ENCODE measurements around the gene IGF2BP1.

Gene IGF2BP1

GRCh38 chr17:48997103-48997826 lies at the start of gene IGF2BP1:
TSS of gene IGF2BP1 (plus strand) at chr17:48997385. CDS start at chr17:48997746, 361 bp downstream.
- H3K4me3 ChIP-seq (ENCODE audit: low read depth, low read length), result peak within 1 kb of the TSS; percentile 96

DNA sequence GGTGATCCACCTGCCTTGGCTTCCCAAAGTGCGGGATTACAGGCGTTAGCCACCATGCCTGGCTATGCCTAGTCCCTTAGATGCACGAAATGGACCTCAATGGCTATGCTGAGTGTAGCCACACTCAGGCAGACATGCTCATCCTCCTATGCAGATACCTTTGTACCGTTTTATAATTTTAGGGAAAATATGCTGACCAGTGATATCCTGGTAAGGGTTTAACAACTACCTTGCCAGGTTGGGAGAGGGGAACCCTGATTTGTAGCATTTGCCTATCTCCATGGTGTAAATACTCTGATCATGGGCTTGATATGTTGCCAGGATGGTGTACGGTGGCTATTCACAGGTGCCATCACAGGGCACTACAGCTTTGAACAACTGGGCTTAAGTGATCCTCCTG lies 45.6 kb upstream of the IGF2BP1 start:
- no peak overlapping the region for H3K4me3 ChIP-seq (ENCODE audit: low read depth, low read length)

- H3K4me3 ChIP-seq (ENCODE audit: low read depth, low read length), result no peak overlapping the region
Observed at GRCh38 chr17:48952904-48953303, 44.3 kb upstream of the IGF2BP1 start.

DNA sequence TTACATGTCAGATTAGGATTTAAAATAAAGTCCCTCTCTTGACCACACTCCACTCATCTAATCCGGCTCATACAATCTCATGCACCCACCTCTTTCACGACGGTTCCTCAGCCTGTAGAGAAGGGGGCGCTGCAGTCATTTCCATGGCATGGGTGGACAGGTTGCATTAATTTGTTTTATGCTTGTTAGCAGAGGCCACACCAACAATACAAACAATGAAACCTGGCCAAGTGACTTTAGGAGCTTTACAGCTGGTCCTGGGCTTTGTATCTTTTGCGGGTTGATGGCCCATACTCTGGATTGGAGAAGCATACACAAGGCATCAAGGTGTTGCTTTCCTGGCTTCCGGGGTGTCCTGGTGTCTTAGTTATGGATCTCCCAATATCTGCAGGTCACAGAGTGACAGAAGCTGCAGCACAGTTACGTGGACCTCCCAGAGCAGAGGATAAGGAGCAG lies 42.9 kb upstream of the IGF2BP1 start:
- no peak overlapping the region for H3K4me3 ChIP-seq (ENCODE audit: low read depth, low read length)

DNA sequence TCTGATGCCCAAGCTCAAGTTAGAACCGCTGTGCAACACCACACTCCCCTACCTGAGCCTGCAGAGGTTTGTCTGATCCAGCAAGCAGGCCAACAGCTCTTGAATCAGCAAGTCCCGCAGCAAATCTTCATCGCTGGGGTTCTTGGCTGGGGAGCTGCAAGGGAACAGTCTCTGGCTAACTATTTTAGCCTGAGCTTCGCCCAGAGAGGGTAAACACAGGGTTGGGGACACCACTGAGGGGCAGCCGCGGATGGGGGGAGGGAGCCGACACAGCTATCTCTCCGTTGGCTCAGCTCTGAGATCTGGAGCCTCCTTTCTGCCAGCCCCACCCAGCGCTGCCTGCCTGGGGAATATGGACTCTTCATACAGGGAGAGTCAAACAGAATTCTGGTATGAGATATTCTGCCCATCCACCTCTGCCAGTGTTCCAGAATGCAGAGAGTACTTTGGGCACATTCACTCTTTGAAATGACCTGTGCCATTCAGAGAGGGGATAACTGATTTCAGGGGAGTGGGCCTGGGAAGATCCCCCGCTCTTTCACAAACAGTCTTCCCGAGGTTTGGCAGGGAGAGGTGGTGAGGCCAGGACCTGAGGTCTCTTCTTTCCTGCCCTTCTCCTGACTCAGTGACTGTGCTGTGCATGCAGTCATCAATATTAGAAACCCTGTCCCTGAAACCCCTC lies 36.2 kb upstream of the IGF2BP1 start:
- no peak overlapping the region for H3K4me3 ChIP-seq (ENCODE audit: low read depth, low read length)

- H3K4me3 ChIP-seq (ENCODE audit: low read depth, low read length), result no peak overlapping the region
Observed at GRCh38 chr17:48961516-48962233, 35.5 kb upstream of the IGF2BP1 start.

DNA sequence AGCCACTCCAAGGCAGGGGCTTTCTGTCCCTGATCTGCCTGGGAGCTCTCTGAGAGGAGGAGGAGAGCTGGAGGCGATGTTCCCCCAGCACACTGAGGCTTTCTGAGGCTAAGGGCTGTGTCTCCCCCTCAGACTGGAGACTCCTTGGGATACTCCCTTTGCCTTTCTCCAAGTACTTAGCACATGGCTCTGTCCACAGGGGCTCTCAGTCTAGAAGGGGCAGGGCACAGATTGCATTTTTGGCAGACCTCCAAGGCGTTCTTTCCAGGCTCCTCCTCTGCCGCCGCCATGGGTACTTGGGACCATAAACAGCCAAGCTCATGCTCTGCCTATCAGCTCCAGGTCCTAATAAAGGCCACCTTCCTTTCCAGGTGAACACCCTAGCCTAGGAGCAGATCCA lies 27.0 kb upstream of the IGF2BP1 start:
- no peak overlapping the region for H3K4me3 ChIP-seq (ENCODE audit: low read depth, low read length)

DNA sequence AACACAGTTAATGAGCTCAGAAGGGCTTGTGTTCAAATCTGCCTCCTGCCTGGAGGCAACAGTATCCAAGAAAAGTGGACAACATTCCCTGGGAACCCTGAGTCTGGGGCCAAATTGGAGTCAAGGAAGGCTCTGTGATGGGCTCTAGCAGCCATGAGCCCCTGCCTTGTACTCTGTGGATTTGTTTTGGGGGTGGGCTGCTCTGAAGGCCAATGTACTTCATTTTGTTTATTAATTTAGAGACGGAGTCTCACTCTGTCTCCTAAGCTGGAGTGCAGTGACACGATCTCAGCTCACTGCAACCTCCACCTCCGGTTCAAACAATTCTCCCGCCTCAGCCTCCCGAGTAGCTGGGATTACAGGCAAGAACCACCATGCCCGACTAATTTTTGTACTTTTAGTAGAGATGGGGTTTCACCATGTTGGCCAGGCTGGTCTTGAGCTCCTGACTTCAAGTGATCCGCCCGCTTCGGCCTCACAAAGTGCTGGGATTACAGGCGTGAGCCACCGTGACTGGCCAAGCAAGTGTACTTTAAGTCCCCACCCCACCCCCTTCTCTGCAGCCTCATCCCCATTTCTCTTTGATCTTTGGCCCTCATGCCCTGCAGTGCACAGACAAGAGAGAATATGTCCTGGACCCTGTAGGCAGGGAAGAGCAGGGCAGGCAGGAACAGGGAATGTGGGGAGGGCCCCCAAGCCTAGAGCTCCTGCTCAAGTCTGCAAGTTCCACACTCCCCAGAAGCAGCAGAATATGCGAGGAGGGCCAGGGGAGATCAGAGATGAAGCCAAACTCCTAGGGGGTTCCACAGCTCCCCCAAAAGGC lies 26.1 kb upstream of the IGF2BP1 start:
- H3K4me3 ChIP-seq (ENCODE audit: low read depth, low read length), result no peak overlapping the region

- no peak overlapping the region for H3K4me3 ChIP-seq (ENCODE audit: low read depth, low read length)
Observed at GRCh38 chr17:48972749-48973097, 24.5 kb upstream of the IGF2BP1 start.

DNA sequence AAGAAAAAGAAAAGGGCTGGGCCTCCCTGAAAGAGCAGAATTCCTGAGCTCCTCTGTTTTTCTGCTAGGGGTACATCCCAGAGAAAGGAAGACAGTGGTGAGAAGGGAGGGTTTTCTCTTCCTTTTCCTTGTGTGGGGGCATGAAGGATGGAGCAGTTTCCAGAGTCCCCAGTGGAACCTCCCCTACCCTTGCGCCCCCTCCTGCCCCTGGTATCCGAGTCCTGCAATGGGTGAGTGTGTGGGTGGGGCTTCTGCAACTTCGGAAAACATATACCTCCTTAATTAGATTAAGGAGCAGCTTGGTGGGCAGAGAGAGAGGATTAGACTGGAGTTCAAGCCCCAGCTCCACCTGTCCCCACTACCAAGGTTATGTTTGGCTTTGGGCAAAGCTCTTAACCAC lies 23.4 kb upstream of the IGF2BP1 start:
- H3K4me3 ChIP-seq (ENCODE audit: low read depth, low read length), result no peak overlapping the region

GRCh38 chr17:48981927-48982539 lies 15.2 kb upstream of the IGF2BP1 start:
- no peak overlapping the region for H3K4me3 ChIP-seq (ENCODE audit: low read depth, low read length)

- H3K4me3 ChIP-seq (ENCODE audit: low read depth, low read length), result no peak overlapping the region
Observed at GRCh38 chr17:48985436-48986245, 11.5 kb upstream of the IGF2BP1 start.

- no peak overlapping the region for H3K4me3 ChIP-seq (ENCODE audit: low read depth, low read length)
Observed at GRCh38 chr17:48989100-48989499, 8.1 kb upstream of the IGF2BP1 start.

DNA sequence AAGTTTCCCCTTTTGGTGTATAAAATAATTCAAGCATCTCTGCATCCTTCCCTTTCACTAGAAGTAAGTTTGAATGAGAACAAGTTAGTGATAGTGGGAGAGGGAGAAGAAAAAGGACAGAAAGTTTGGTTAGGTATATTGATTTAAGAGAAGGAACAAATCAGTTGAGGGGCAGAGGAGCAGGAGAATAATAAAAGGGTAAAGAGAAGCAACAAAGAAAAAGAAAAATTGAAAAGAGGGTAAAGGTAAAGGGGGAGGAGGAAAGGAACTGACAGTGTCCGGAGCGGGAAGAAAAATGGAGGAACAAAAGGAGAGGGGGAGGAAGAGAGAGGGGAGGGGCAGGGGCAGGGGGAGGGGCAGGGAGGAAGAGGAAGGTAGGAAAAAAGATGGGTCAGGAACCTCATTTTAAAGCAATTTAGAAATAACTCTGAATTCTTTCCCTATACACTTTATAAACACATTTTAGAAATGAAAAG lies 6.3 kb upstream of the IGF2BP1 start:
- H3K4me3 ChIP-seq (ENCODE audit: low read depth, low read length), result no peak overlapping the region

GRCh38 chr17:48992444-48992843 lies 4.7 kb upstream of the IGF2BP1 start:
- no peak overlapping the region for H3K4me3 ChIP-seq (ENCODE audit: low read depth, low read length)

DNA sequence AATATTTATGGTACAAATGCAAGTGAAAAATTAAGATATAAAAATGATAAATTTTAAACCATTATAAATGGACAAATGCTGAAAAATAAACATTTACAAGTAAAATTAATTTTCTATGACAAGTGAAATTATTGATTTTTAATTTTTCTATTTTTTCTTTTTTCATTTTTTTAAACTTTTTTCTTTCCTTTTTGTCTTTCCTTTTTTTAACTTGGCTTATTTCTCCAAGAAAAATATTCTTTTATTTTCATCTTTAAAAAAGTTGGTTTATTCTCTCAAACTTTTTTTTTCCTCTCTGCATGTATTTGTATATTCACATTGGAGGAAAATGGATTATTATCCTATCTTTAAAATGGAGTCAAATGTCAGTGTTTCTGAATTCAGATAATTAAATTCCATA lies 3.9 kb upstream of the IGF2BP1 start:
- no peak overlapping the region for H3K4me3 ChIP-seq (ENCODE audit: low read depth, low read length)

DNA sequence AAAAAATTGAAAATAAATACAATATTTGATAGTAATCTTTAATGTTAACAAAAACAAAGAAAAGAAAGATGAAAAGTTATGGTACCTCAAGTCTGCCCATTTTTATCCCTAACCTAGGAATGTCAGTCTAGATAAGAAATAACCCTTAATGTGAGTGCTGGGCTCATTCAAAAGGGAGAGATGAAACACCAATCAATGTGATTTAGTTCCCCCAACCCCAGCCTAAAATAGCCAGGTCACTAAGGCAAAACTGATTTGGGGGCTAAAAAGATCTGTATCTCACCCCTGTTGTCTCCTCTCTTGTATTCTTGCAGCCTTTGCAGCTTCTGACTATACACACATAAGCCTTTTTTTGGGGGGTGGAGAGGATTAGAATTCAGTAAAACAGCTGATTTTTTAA lies 3.2 kb upstream of the IGF2BP1 start:
- H3K4me3 ChIP-seq (ENCODE audit: low read depth, low read length), result no peak overlapping the region

DNA sequence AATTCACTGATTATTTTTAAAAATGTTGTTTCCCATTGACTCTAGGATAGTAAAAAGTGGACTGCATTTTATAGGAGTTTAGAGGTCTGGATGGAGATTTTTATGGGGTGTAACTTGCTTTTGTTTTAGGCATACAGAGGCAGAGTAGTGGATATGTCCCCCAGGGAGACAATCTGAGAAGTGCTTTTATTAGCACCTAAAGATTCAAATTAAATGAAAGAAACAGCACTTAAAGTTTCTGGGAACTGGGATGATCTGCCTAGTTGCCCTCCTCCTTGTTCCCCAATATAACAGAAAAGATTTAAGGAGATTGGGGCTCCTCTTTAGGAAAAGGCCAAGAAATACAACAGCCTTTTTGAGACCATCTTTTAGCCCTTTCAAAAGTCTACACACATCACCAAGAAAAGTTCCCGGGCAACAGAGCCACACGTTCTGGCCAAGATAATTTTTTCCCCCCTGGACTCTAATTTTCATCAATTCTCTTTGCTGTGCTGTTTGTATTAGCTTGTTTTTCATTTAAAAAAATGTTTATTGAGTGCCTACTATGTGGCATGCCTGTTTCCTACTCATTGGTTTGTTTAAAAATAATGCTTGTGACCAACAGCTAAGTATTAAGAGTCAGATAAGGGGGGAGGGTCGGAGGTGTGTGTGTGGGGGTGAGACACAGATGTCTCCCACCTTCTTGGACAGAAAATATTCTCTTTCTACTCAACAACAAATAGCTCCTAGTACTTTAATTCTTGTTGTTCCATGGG lies 2.5 kb upstream of the IGF2BP1 start:
- H3K4me3 ChIP-seq (ENCODE audit: low read depth, low read length), result peak overlapping the region; percentile 85

All from iPS-11a (cell line).